HG02798 (cell line): ENCODE data around the gene SH2D3C.
A peak's percentile ranks its signal among the peaks of the same experiment; 100 is the strongest.

ENCODE experiments used
- ATAC-seq: cut with Tn5 transposase; IDR thresholded peaks from one replicate; pipeline ENCODE4 v1.9.1; 2021; ENCODE audit warnings: mild to moderate bottlenecking; ENCODE audit not compliant: unreplicated experiment, poor library complexity

Gene SH2D3C

GRCh38 chr9:127724012-127724411, 54.5 kb downstream of the SH2D3C start:
- ATAC-seq: no peak

GRCh38 chr9:127723444-127723843, 55.0 kb downstream of the SH2D3C start:
- ATAC-seq: no peak

DNA sequence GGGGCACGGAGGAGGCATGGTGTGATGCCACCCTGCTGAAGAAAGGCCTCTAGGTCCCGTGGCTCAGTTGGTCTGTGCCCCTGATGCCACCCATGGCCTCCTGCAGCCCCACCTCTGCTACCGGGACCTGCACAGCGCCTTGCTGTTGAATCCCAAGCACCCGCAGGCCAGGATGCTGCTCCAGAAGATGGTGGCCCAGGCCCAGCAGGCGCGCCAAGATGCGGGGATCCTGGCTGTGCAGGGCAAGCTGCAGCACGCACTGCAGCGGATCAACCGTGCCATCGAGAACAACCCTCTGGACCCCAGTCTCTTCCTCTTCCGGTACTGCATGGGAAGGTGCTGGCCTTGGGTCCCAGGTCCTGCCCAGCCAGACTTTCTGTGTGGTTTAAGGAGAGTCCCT, 55.5 kb downstream of the SH2D3C start:
- no peak for ATAC-seq

DNA sequence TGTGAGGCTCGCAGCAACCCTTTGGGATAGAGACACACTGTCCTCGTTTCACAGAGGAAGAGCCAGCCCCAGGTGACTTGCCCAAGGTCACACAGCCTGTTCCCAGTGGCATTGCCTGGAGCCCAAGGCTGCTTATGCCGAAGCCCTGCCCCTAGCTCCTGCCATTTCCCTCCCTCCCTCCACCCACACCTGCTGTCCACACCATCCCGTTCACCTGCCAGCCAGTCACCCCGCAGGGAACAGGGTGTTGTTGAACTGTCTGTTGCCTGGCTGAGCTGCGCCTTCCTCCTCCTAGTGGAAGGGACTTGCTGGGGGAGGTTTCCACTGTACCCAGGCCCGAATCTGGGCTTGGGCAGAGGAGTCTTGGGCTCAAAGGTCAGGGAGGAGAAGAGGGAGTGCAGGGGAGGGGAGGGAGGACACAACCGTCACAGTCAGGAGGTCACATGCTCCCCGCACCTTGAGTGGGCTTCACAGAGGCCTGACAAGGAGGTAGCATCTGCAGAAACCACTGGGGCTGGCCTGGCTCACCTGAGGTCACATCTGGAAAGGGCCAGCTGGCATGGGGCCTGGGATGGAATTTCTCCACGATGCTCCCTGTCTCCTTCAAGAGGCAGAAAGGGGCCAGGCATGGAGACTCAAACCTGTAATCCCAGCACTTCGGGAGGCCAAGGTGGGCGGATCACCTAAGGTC, 56.3 kb downstream of the SH2D3C start:
- no peak for ATAC-seq

DNA sequence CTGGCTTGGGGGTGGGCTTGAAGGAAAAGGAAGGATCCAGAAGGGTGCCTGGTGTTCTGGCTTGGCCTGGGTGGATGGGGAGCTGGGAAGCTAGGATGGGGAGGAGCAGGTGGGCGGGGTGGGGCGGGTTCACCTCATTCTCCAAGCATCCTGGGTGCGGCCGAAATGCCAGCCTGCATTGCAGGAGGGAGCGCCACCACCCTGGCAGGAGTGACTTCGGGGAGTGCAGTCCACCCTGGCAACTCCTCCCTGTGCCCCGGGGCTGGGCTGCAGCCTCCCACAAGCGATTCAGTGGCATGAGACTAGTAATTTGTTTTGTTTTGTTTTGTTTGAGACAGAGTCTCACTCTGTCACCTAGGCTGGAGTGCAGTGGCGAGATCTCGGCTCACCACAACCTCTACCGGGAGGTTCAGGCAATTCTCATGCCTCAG, 57.1 kb downstream of the SH2D3C start:
- ATAC-seq: no peak

DNA sequence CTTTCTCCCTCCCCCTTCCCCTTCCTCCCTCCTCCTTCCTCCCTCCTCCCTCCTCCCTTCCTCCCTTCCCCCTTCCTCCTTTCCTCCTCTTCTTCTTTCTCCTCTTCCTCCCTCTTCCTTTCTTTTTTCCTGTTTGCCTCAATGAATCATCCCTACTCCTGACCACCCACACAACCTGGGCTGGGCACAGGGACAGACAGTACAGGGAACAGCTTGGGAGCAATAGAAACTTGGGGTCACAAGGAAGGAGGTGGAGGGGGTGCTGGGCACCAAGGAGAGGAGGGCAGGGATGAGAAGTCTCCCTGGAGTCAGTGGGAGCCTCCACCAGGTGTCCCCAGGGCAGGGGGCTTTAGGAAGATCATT, 57.6 kb downstream of the SH2D3C start:
- ATAC-seq: no peak

- ATAC-seq: no peak
Measured at GRCh38 chr9:127720031-127720864, 58.2 kb downstream of the SH2D3C start.

GRCh38 chr9:127717766-127718165, 60.7 kb downstream of the SH2D3C start:
- no peak for ATAC-seq

DNA sequence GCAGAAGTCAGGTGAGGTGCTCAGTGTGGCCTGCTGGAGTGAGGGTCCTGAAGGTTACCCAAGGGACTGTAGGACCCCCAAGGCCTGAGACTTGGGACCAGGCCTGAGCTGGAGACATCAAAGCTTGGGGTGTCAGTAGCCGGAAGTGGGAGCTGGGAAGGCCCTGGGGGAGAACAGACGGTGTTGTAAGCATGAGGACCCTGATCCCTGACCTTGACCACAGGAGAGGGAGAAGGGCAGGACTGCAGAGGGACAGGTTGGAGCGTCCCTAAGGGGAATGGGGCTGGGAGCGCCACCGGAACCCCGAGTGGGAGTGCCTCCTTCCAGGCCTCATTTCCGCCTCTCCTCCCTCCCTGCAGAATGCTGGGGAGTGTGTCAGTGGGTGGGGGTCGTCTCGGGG, 62.1 kb downstream of the SH2D3C start:
- ATAC-seq: no peak

DNA sequence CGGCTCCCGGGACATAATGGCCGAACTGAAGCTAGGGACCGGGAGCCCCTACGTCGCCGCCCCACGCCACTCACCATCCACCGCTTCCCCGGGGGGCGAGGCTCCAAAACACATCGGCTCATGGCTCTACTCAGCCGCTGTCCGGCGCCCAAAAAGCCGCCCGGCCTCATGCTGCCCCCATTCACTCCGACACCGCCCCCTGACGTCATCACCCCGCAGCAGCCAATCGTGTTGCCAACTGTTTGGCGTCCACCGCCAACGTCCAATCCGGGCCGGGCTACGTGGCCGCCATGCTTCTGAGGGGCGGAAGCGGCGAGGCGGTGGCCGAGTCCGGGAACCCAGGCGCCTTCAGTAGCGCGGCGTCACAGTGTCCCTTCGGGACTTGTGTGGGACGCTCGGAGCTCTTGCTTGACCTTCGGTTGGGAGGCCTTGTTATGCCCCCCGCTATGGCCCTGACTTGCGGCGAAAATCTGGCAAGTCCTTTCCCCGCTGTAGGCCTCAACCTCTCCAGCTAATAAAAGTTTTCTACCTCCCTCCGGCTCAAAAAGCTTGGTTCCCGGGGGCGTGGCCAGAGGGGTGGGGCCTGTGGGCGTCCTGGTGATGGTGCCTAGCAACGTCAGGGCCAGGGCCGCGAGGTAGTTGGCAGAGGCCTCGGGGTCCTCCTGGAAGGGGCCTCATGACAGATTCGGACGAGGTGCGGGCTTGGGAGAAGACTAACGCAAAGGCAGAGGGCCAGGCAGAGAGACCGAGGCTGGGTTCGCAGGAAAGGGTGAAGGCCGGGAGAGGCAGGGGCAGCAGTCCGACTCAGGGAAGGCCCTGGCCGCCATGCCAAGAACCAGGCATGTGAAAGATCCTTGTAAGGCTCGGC, 62.8 kb downstream of the SH2D3C start, which contains the start of the genes PTRH1 and TTC16:
PTRH1 (minus strand) TSS at position 194 of the 868 bp plus-strand sequence; CDS start at position 170, 24 bp downstream.
TTC16 (plus strand) TSS at position 610 of the 868 bp plus-strand sequence; CDS start at position 677, 67 bp downstream.
- ATAC-seq: peak; percentile 96

DNA sequence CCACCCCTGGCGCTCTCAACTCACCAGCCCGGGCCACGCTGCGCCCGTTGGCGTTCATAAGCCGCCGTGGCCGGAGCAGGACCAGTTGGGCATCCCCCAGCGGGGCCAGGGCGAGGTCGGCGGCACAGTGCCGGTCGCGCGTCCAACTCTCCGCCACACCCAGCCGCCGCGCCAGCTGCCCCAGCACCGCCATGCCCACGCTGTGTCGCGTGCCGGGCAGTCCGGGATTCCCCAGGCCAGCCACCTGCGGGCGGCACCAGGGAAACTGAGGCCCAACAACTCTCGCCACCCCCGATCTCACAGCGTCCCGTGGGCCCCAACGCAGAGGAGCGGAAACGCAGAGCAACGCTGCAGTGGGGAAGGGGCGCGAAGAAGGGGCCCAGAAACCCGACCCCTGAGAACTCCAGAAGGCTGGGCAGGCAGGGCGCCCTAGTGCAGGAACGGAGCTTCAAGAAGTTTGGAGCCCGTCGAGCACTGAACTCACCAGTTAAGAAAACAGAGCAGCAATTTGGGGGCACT, 63.5 kb downstream of the SH2D3C start:
- ATAC-seq: no peak

DNA sequence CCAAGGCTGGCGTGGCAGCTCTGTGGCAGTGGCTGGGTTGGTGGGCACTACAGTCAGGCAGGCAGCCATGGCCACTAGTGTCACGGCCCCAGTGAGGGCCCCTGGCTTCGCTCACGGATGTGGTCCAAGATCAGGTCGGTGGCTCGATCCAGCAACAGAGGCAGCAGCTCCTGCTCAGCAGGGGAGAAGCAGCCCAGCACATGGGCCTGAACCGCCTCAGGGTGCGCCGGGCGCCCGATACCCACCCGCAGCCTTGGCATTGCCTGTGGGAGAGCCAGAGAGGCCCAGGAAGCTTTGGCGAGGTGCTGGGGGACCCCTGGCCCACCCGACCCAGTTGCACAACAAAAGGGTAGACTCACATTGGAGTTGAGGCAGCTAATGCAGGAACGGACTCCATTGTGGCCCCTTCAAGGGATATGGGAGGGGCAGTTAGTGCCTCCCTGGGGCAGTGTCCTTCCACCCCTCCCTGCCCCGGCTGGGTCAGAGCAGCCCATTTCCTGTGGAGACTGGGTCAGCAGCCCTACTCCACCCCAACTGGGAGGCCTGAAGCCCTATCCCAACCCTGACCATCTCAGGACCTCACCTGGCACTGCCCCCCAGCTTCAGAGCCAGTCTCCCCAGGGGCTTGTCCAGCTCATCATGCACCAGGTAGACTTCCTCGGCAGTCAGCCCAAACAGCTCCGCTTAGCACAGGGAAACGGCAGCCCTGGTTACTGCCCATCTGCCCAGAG, 64.3 kb downstream of the SH2D3C start:
- ATAC-seq: no peak

GRCh38 chr9:127712867-127713266, 65.6 kb downstream of the SH2D3C start:
- no peak for ATAC-seq

DNA sequence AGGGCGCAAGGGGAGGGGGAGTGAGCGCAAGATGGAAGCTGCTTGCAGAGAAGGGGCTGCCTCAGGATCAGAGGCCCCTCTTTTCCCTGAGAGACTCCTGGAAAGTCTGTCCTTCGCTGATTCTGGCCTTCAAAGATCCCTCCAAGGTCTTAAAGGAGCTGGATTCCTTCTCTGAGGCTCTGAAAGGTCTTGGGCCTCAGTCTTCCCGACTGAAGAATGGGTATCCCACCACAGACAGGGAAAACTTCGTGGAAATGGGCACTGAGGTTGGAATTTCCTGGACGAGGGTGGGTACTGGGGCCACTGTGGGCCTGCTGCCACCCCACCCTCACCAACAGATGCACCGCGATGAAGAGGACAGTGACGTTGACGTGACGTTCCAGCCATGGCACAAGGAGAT, 66.1 kb downstream of the SH2D3C start:
- ATAC-seq: no peak

DNA sequence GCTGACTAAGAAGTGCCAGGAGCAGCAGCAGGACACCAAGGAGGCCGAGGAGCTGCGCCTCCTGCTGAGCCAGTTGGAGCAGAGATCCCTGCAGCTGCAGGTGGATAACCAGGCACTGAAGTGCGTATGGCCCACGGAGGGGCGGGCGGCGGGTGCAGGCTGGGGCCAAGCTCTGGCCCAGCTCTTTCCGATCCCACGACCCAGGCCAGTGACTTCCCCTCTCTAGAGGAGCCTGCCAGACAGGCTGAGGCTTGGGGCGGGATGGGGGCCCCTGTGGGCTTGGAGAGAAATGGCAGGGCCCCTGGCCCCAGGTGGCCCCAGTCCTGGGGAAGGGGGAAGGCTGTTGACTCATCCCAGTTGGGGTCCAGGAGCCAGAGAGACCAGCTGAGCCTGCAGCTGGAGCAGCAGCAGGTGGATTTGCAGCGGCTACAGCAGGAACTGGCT, 66.6 kb downstream of the SH2D3C start:
- ATAC-seq: no peak

DNA sequence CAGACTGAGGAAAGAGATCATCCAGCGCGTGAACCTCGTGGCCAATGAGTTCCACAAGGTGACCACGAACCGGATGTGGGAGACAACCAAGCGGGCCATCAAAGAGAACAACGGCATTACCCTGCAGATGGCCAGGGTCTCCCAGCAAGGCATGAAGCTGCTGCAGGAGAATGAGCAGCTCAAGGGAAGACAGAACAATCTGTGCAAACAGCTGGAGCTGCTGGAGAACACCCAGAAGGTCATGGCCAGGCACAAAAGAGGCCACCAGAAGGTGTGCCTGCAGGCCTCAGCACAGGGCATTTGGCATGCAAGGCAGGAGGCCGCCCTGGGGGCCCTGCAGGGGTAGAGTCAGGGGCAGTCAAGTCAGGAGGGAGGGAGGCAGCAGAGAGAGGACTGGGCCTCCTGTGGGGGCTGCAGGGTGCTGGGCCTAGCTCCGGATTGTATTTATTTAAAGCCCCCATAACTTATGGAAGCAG, 67.2 kb downstream of the SH2D3C start:
- ATAC-seq: no peak

DNA sequence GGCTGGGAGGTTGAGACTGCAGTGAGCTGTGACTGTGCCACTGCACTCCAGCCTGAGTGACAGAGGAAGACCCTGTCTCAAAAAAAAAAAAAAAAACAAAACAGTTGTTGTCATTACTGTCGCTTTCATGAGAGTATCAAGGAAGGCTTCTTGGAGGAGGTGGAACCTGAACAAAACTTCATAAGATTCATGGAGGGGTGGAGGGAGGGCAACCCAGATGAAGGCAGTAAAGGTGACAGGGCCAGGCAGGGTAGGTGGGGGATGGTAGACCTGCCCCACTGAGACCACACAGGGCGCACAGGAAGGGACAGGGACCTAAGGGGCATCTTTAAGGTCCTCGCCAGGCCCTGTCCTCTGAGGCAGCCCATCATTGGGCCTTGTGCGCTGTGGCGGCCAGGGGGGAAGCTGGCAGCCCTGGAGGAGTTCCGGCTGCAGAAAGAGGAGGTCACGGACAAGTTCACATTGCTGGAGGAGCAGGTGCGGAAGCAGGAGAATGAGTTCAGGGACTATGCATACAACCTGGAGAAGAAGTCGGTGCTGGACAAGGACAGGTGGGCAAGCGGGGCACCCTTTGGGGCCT, 68.2 kb downstream of the SH2D3C start:
- no peak for ATAC-seq

GRCh38 chr9:127708952-127709587, 69.4 kb downstream of the SH2D3C start:
- ATAC-seq: no peak

- ATAC-seq: no peak
Measured at GRCh38 chr9:127707766-127708165, 70.7 kb downstream of the SH2D3C start.
